ENCODE data around the gene SLC5A10.

DNA sequence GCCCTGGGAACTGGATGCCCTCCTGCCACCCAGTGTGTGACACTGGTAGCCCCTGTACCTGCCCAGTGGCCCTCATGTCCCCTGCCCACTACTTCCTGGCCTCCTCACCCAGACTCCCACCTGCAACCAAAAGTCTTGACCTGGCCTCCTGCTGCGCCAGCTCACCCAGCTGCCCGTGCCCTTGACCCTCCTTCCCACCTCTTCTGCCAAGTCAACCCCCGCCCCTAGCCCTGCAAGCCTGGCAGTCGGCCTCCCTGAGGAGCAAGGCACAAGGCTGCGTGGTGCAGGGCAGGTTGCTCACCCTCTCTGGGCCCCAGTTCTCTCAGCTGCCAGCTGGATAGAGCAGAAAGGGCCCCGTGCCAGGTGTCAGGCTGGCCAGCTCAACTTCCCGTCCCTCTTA is 64.9 kb downstream of the SLC5A10 start:
- TF ChIP-seq, protein P1, sequence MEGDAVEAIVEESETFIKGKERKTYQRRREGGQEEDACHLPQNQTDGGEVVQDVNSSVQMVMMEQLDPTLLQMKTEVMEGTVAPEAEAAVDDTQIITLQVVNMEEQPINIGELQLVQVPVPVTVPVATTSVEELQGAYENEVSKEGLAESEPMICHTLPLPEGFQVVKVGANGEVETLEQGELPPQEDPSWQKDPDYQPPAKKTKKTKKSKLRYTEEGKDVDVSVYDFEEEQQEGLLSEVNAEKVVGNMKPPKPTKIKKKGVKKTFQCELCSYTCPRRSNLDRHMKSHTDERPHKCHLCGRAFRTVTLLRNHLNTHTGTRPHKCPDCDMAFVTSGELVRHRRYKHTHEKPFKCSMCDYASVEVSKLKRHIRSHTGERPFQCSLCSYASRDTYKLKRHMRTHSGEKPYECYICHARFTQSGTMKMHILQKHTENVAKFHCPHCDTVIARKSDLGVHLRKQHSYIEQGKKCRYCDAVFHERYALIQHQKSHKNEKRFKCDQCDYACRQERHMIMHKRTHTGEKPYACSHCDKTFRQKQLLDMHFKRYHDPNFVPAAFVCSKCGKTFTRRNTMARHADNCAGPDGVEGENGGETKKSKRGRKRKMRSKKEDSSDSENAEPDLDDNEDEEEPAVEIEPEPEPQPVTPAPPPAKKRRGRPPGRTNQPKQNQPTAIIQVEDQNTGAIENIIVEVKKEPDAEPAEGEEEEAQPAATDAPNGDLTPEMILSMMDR (IDR thresholded peaks at IDR 0.05; ENCODE audit: poor library complexity, severe bottlenecking), result no peak
- TF ChIP-seq EP300 (conservative IDR thresholded peaks at IDR 0.05; ENCODE audit: poor library complexity, severe bottlenecking) (no peak), EZH2 (IDR thresholded peaks at IDR 0.05; ENCODE audit: borderline replicate concordance, insufficient read depth, low read length, poor library complexity, severe bottlenecking) (no peak), MXI1 (conservative IDR thresholded peaks at IDR 0.05; ENCODE audit: poor library complexity, severe bottlenecking) (no peak)

Measured in neural cell (in vitro differentiated cells).